T follicular helper cell (primary cell): ENCODE results near the gene RPS17.
"Not testable (repeated sequence)": the region's sequence is repeated elsewhere in the genome, so short reads cannot be mapped to it uniquely, and the experiment has no call there.

Experiments used
- DNase-seq: peaks from one replicate; pipeline ENCODE4 v3.0.0-alpha.2; 2020; ENCODE audit warnings: low read depth

The RPS17 gene

DNA sequence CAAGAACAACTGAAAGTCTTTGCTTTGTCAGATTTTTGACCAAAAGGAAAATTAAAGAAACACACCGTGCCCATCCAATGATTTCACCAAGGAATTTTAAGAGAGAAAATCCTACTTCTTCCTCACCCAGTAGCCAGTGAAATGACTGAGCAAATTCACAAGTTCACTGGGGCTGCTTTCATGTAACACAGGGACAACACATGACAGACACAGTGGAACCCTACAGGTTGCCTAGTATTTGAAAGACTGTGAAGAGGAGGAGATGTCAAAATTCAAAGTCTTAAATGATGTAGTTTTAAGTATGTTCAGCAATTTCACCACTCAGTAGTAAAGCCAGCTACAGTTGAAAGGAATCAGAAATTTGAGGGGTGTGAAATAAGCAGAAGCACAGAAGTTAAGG lies 33.2 kb downstream of the RPS17 start:
- not testable (repeated sequence) for DNase-seq

DNA sequence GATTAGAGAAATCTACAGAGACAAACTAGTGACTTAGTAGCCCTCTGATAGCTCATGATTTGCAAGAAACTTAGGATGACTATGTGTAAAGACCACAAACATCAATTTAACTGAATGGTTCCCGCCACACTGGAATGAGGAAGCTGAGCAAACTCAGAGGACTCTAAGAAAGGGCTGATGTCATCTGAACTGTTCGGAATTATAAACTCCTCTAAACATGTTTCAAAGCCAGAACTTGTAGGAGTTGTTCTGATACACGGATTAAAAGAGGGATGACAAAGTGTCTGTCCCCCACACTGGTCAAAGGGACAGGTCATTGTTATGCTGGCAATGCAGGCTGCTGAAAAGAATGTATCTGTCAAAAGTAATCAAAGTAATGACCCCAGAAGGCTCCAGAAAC lies 34.4 kb downstream of the RPS17 start:
- DNase-seq = not testable (repeated sequence)

DNA sequence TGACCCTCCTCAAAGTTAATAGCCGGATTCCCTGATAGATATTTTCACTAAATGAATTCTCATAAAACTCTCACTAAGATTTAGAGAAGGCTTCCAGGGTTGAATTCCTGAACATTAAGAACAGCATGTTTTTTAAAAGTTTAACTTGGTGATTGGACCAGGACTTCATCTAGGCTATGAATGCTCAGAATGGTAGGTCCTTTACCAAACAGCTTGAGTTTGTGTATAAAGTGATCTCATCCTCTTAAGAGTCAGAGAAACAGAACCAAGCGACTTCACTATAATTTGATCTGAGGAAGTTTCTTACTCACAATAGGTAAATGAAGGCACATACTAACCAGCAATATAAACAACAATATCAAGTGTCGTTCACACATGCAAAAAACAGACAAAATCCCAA lies 36.2 kb downstream of the RPS17 start:
- not testable (repeated sequence) for DNase-seq

DNA sequence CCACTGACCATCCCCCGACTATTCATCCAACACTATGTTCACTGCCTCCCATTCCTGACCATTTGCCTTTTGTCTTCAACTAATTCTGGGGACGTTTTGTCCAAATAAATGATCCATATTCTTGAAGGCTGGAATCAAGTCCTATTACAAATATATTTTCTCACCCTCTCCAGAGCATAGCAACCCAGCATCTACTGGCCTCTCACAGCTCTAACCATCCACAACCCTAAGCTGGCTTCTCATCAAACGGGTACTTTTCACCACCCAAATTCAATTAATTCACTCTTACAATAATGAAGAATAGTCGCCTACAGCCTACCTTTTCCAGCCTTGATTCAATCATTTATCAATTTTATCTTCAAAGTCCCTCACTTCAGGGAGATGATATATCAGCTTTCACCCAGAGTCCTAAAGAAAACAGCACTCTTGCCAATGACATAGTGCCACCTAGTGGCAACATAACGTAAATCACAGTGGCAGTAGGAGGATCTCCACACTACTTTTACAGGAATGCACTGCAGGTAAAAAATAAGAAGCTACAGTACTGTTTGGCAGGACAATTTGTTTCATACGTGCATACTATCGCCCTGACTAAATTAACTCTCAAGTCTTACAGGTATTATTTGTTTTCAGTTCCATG lies 37.4 kb downstream of the RPS17 start:
- DNase-seq = not testable (repeated sequence)

DNA sequence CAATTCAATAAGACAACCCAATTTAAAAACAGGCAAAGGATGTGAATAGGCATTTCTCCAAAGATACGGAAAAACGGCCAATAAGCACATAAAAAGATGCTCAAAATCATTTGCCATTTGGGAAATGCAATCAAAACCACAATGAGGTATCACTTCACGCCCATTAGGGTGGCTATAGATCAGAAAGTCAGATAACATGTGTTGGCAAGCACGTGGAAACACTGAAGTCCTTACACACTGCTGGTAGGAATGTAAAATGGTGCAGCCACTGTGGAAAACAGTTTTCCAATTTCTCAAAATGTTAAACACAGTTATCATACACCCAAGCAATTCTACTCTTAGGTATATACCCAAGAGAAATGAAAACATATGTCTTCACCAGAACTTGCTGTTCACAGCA lies 39.5 kb downstream of the RPS17 start:
- not testable (repeated sequence) for DNase-seq

DNA sequence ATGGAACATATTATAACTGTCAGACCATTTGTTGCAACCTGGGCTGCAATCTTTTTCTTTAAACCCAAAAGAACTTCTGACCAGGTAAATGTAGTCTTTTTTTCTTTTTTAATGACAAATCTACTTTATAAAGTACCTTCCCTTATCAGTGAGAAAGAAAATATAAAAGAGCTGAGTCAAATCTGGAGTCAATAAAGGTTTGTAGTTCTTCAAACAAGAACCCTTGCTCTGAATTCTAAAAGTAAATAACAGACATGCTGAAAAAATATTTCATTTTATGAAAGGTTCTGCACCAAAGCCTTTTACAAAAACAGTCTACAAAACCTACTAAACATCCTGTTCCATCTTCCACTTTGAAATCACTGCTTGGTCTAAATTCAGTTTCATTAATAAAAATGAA lies 42.3 kb downstream of the RPS17 start:
- not testable (repeated sequence) for DNase-seq

DNA sequence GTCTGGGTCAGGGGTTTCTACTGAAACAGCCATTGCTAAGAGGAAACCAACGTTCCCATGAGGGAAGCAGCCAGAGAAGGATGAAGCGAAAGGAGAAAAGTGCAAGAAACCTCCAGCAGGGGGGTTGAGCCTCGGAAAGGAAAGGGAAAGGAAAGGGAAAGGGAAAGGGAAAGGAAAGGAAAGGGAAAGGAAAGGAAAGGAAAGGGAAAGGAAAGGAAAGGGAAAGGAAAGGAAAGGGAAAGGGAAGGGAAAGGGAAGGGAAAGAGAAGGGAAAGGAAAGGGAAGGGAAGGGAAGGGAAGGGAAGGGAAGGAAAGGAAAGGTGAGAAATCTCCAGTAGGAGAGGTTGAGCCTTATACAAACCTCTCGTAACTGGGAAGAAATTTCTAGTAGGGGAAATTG lies 52.0 kb downstream of the RPS17 start:
- DNase-seq = not testable (repeated sequence)

DNA sequence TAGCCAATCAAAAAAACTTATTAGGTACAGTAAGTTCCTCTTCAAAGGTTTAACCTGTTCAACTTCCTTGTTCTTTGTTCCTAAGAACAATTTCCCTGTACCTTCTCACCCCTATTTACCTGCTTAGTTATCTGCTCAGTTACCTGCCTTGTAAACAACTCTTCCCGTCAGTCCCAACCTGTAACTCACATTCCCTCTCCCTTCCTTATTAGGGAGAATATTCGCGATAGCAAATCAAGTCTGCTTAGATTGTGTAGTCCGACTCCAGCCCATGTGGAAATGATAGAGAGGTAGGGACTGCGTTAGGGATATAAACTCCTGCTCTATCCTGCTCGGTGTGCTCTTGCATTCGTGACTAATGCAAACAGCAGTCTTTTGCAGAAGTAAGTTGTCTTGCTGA lies 53.2 kb downstream of the RPS17 start:
- not testable (repeated sequence) for DNase-seq
